H1 (cell line): Measurements from ENCODE around the gene APOBEC2. TPM values are rescaled to one million over a fixed set of nuclear protein-coding genes. Genes with fewer than 3 reads are reported as not detected.

Experiments
- CTCF ChIA-PET: fragments of 300-600 bp; sonication (Branson Sonifier 250); formaldehyde crosslinking; loops from one replicate; lab custom pipeline; 2021; ENCODE audit not compliant: partially characterized antibody; lab: Charles Lee
- POLR2A ChIA-PET: fragments of 300-600 bp; sonication (Branson Sonifier 250); formaldehyde crosslinking; loops from one replicate; lab custom pipeline; 2021; ENCODE audit warnings: inconsistent platforms; ENCODE audit not compliant: partially characterized antibody; lab: Charles Lee
- DNase-seq, 2 experiments: peaks; one replicate each; pipeline versions ENCODE4 v3.0.0 to v3.0.0-alpha.2; 2010 to 2022; ENCODE audit warnings: low spot score in 2 of 2, low read depth in 1 of 2, mixed read lengths in 1 of 2
- FAIRE-seq: peaks from 2 replicates; lab custom pipeline; 2011; peaks lifted over from hg19 to GRCh38; lab: Jason Lieb, UNC
- H2AFZ ChIP-seq: 2 replicates; pipeline ENCODE4 v1.8.1; 2012; ENCODE audit warnings: low read length, inconsistent platforms
- H2AK5ac ChIP-seq: 2 replicates; pipeline ENCODE4 v1.6.1; 2013; ENCODE audit warnings: low read depth, low read length
- H2BK120ac ChIP-seq: replicated peaks from 2 replicates; pipeline ENCODE3; 2013; ENCODE audit warnings: low read depth, low read length, inconsistent platforms
- H2BK12ac ChIP-seq: 2 replicates; pipeline ENCODE4 v1.6.1; 2013; ENCODE audit warnings: low read depth, low read length
- H2BK15ac ChIP-seq: 2 replicates; pipeline ENCODE4 v1.6.1; 2013; ENCODE audit warnings: low read length
- H2BK20ac ChIP-seq: 2 replicates; pipeline ENCODE4 v1.6.1; 2013; ENCODE audit warnings: low read length
- H2BK5ac ChIP-seq: 2 replicates; pipeline ENCODE4 v1.6.1; 2013; ENCODE audit warnings: low read depth, low read length
- H3K14ac ChIP-seq: 2 replicates; pipeline ENCODE4 v1.6.1; 2013; ENCODE audit warnings: inconsistent platforms; ENCODE audit not compliant: insufficient read length
- H3K18ac ChIP-seq: 2 replicates; pipeline ENCODE4 v1.6.1; 2013; ENCODE audit warnings: low read length; ENCODE audit errors: extremely low read depth
- H3K23ac ChIP-seq: 2 replicates; pipeline ENCODE4 v1.6.1; 2013; ENCODE audit warnings: inconsistent platforms; ENCODE audit not compliant: insufficient read length
- H3K23me2 ChIP-seq: 2 replicates; pipeline ENCODE4 v1.6.1; 2013; ENCODE audit warnings: low read depth, low read length
- H3K27ac ChIP-seq: 2 replicates; pipeline ENCODE4 v1.6.1; 2011; ENCODE audit warnings: low read depth, low read length, inconsistent platforms
- H3K27me3 ChIP-seq, 4 experiments: replicated peaks in 1 of 4; 1 replicate in 1 of 4; 2 replicates in 3 of 4; pipeline versions ENCODE4 v1.6.1 to v1.8.1; 2011 to 2013; ENCODE audit warnings: low read length in 3 of 4, mild to moderate bottlenecking in 3 of 4, inconsistent platforms in 2 of 4, mixed read lengths in 2 of 4, moderate library complexity in 1 of 4; ENCODE audit not compliant: control insufficient read depth in 3 of 4, insufficient read depth in 3 of 4; ENCODE audit errors: extremely low read depth in 1 of 4
- H3K36me3 ChIP-seq, 4 experiments: 2 replicates each; pipeline versions ENCODE4 v1.6.1 to v1.8.1; 2011 to 2013; ENCODE audit warnings: mild to moderate bottlenecking in 4 of 4, low read length in 3 of 4, moderate library complexity in 2 of 4, control low read depth in 1 of 4, inconsistent platforms in 1 of 4; ENCODE audit not compliant: insufficient read depth in 4 of 4, control insufficient read depth in 2 of 4
- H3K4ac ChIP-seq: replicated peaks from 2 replicates; pipeline ENCODE3; 2013; ENCODE audit warnings: low read length, low read depth, mixed read lengths, inconsistent platforms; ENCODE audit not compliant: insufficient read length
- H3K4me1 ChIP-seq, 4 experiments: replicated peaks in 1 of 4; 1 replicate in 1 of 4; 2 replicates in 3 of 4; pipeline versions ENCODE4 v1.6.1 to v1.8.1; 2011 to 2013; ENCODE audit warnings: low read length in 3 of 4, inconsistent platforms in 2 of 4, mixed read lengths in 1 of 4; ENCODE audit not compliant: insufficient read depth in 4 of 4, control insufficient read depth in 3 of 4
- H3K4me2 ChIP-seq, 2 experiments: 2 replicates each; pipeline versions ENCODE4 v1.6.1 to v1.8.1; 2011 to 2013; ENCODE audit warnings: low read depth in 2 of 2, low read length in 2 of 2, control low read depth in 1 of 2, inconsistent platforms in 1 of 2, mild to moderate bottlenecking in 1 of 2; ENCODE audit not compliant: insufficient read depth in 1 of 2
- H3K4me3 ChIP-seq, 4 experiments: fragments of 200-600, 300-600 bp in 1 of 4; sonication (generic), shearing (Covaris generic), sonication (Bioruptor Twin) in 1 of 4; 2 replicates each; pipeline versions ENCODE4 v1.5.1 to v1.8.1; 2011 to 2016; ENCODE audit warnings: low read length in 4 of 4, low read depth in 3 of 4, control low read depth in 2 of 4, inconsistent platforms in 2 of 4, mild to moderate bottlenecking in 2 of 4, mixed read lengths in 1 of 4, moderate library complexity in 1 of 4; ENCODE audit not compliant: insufficient read depth in 2 of 4; ENCODE audit errors: extremely low read depth in 1 of 4
- H3K56ac ChIP-seq: replicated peaks from 2 replicates; pipeline ENCODE3; 2013; ENCODE audit warnings: low read depth, mild to moderate bottlenecking, mixed read lengths, low read length, inconsistent platforms; ENCODE audit not compliant: insufficient read length
- H3K79me1 ChIP-seq: 2 replicates; pipeline ENCODE4 v1.6.1; 2013; ENCODE audit warnings: low read depth, low read length, control low read depth
- H3K79me2 ChIP-seq, 2 experiments: 2 replicates each; pipeline versions ENCODE4 v1.6.1 to v1.8.1; 2012 to 2013; ENCODE audit warnings: low read length in 2 of 2, mild to moderate bottlenecking in 2 of 2, inconsistent platforms in 1 of 2; ENCODE audit not compliant: insufficient read depth in 2 of 2, control insufficient read depth in 1 of 2
- H3K9ac ChIP-seq, 4 experiments: replicated peaks in 1 of 4; 1 replicate in 1 of 4; 2 replicates in 3 of 4; pipeline versions ENCODE4 v1.6.1 to v1.8.1; 2011 to 2013; ENCODE audit warnings: low read depth in 3 of 4, low read length in 3 of 4, control low read depth in 2 of 4, mild to moderate bottlenecking in 2 of 4, moderate library complexity in 2 of 4, inconsistent platforms in 1 of 4; ENCODE audit errors: extremely low read depth in 1 of 4
- H3K9me3 ChIP-seq, 2 experiments: 2 replicates each; pipeline versions ENCODE4 v1.6.1 to v1.8.1; 2012 to 2013; ENCODE audit warnings: mild to moderate bottlenecking in 2 of 2, moderate library complexity in 2 of 2, control low read depth in 1 of 2, inconsistent platforms in 1 of 2, low read depth in 1 of 2, low read length in 1 of 2, mixed read lengths in 1 of 2; ENCODE audit not compliant: insufficient read depth in 2 of 2
- H4K20me1 ChIP-seq, 2 experiments: replicated peaks in 1 of 2; 2 replicates each; pipeline versions ENCODE3 to v1.8.1; 2011 to 2013; ENCODE audit warnings: inconsistent platforms in 2 of 2, low read length in 2 of 2, mild to moderate bottlenecking in 1 of 2; ENCODE audit not compliant: insufficient read depth in 2 of 2, control insufficient read depth in 1 of 2
- H4K5ac ChIP-seq: 2 replicates; pipeline ENCODE4 v1.6.1; 2013; ENCODE audit warnings: low read length, low read depth, mixed read lengths, inconsistent platforms; ENCODE audit not compliant: insufficient read length
- H4K8ac ChIP-seq: 2 replicates; pipeline ENCODE4 v1.8.0; 2013; ENCODE audit warnings: mild to moderate bottlenecking, moderate library complexity, low read length, inconsistent platforms; ENCODE audit not compliant: insufficient read depth; ENCODE audit errors: extremely low read depth
- H4K91ac ChIP-seq: replicated peaks from 2 replicates; pipeline ENCODE3; 2013; ENCODE audit warnings: low read length, mixed read lengths, inconsistent platforms; ENCODE audit not compliant: insufficient read length
- CREB1 ChIP-seq: IDR thresholded peaks from 2 replicates; pipeline ENCODE4 v1.6.1; 2012; ENCODE audit warnings: inconsistent platforms
- POU5F1 ChIP-seq: IDR thresholded peaks from 2 replicates; pipeline ENCODE4 v1.6.1; 2011; ENCODE audit warnings: low read depth, mild to moderate bottlenecking, low read length, moderate library complexity
- SIN3A ChIP-seq, 2 experiments: IDR thresholded peaks in 1 of 2; conservative IDR thresholded peaks in 1 of 2; 2 replicates each; pipeline ENCODE4 v1.6.1; 2011 to 2012; ENCODE audit warnings: low read length in 2 of 2, improper control_type of control experiment in 1 of 2, low read depth in 1 of 2, mild to moderate bottlenecking in 1 of 2
- WGBS, 2 experiments: shearing (Covaris generic) in 1 of 2; methylation state at CpG; one replicate each; pipeline versions ENCODE4 v1.1.6 to v1.1.7; 2013 to 2015; ENCODE audit warnings: low lambda C conversion rate in 2 of 2, mixed read lengths in 2 of 2, inconsistent platforms in 1 of 2, low coverage in 1 of 2, missing lambda C conversion rate in 1 of 2; ENCODE audit not compliant: insufficient replicate concordance in 2 of 2, insufficient coverage in 1 of 2, insufficient read length in 1 of 2; ENCODE audit errors: extremely low coverage in 1 of 2, missing lambda C conversion rate in 1 of 2; 5-methylcytosine and 5-hydroxymethylcytosine counted together
- polyA plus RNA-seq, 7 experiments: library from polyadenylated mRNA; depleted of rRNA in 3 of 7; stranded (reverse) in 5 of 7; unstranded in 2 of 7; fragments of >200 nt in 5 of 7; fragments of 200-250 nt in 2 of 7; gene quantifications; 1 replicate in 5 of 7; 2 replicates in 1 of 7; 4 replicates in 1 of 7; pipeline versions ENCODE4 v1.2.1 to v1.2.3, GENCODE V29; 2011 to 2013; ENCODE audit warnings: missing spikeins in 2 of 7, mixed read lengths in 2 of 7
- total RNA-seq: library from RNA; stranded (reverse); fragmentation: NEBNext Ultra II Directional; extraction: Animal tissue kit (Norgen Biotek cat#: 25700); gene quantifications from 2 replicates; pipeline ENCODE4 v1.2.1, GENCODE V29; 2021
- TF ChIP-seq, protein P1 (sequence below): IDR thresholded peaks from 2 replicates; pipeline ENCODE4 v1.6.1; 2011; ENCODE audit warnings: low read length, improper control_type of control experiment

Gene APOBEC2
- total and polyA plus RNA-seq, 2 of the 8 experiments (the other 6 are each of a cell fraction or from before 2014, with no cell fraction given), result not detected

DNA sequence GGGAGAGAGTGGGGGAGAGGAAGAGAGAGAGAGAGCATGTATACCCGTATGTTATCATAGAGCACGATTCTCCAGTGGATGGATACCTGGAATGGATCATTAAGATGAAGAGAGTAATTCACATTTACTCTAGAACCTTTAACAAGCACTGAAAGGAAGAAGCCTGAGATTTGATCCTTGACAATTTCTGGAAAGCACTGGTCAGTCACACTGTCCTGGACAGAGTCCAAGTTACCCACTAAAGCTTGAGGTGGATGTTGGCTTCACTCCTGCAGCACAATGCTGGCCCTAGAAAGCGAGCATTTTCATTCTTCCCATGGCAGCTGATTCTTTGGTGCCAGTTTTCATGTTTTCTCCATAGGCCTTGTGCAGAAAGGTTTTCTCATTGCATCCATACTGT, 45.4 kb downstream of the APOBEC2 start:
- Histone ChIP-seq H2BK12ac (no peak overlapping the region), H3K4ac (no peak overlapping the region), H4K5ac (no peak overlapping the region), H3K79me1 (no peaks in the 10 kb centered on the region), H3K14ac (no peak overlapping the region), H3K79me2 (no peaks in the 10 kb centered on the region), H3K18ac (no peak overlapping the region), H4K91ac (no peak overlapping the region), H2BK20ac (no peak overlapping the region), H2BK120ac (no peak overlapping the region), H4K20me1 (peaks cover 6% of the 10 kb centered on the region in 2 experiments), H3K4me1 (peaks cover 0 to 2% (median 0%) of the 10 kb centered on the region in 4 experiments; a peak in 1 of 7 replicates), H3K23me2 (0 out of 2 replicates have a peak, but pooled peaks cover 2% of the 10 kb centered on the region), H3K27ac (no peak overlapping the region), H3K9me3 (no peaks in the 10 kb centered on the region), H3K36me3 (peaks cover 31 to 69% (median 55%) of the 10 kb centered on the region in 4 experiments), H3K27me3 (peaks cover 0 to 6% (median 3%) of the 10 kb centered on the region in 4 experiments; a peak in 2 of 7 replicates), H3K23ac (no peak overlapping the region), H3K9ac (no peak overlapping the region), H2AFZ (no peak overlapping the region), H3K4me3 (no peak overlapping the region)
- ChIA-PET CTCF (interaction anchor here (2.1 kb wide), 1 partner anchor 72 kb away, joined by 5 read pairs; no protein-coding TSS in a partner anchor), POLR2A (no interaction called here)
- FAIRE-seq, result no peak
- no peak for DNase-seq
- TF ChIP-seq SIN3A (conservative IDR thresholded peaks at IDR 0.05 in 1 of 2, IDR thresholded peaks at IDR 0.05 in 1 of 2; ENCODE audit: low read depth in 1 of 2, low read length in 2 of 2), result no peak
- TF ChIP-seq CREB1, result no peak
- TF ChIP-seq POU5F1, result no peak
- TF ChIP-seq, protein P1, sequence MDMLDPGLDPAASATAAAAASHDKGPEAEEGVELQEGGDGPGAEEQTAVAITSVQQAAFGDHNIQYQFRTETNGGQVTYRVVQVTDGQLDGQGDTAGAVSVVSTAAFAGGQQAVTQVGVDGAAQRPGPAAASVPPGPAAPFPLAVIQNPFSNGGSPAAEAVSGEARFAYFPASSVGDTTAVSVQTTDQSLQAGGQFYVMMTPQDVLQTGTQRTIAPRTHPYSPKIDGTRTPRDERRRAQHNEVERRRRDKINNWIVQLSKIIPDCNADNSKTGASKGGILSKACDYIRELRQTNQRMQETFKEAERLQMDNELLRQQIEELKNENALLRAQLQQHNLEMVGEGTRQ, result no peak
- TF ChIP-seq, all 59 proteins: peak for 0
- Histone ChIP-seq H2AK5ac (no peak overlapping the region), H2BK15ac (no peak overlapping the region), H2BK5ac (no peak overlapping the region), H3K4me2 (no peak overlapping the region), H3K56ac (no peak overlapping the region), H4K8ac (no peak overlapping the region)
- WGBS, 2 experiments, result 95% methylated on average over 3 of the region's 3 CpGs; no CpG with 5 or more reads in 1 of the 2 experiments
